HG02884 (cell line): ENCODE data around the gene SMDT1.
"Not testable (repeated sequence)": the region's sequence is repeated elsewhere in the genome, so short reads cannot be mapped to it uniquely, and the experiment has no call there.

ENCODE experiments used
- ATAC-seq: cut with Tn5 transposase; IDR thresholded peaks from one replicate; pipeline ENCODE4 v1.9.1; 2021; ENCODE audit warnings: mild to moderate bottlenecking, moderate library complexity; ENCODE audit not compliant: unreplicated experiment

The SMDT1 gene

DNA sequence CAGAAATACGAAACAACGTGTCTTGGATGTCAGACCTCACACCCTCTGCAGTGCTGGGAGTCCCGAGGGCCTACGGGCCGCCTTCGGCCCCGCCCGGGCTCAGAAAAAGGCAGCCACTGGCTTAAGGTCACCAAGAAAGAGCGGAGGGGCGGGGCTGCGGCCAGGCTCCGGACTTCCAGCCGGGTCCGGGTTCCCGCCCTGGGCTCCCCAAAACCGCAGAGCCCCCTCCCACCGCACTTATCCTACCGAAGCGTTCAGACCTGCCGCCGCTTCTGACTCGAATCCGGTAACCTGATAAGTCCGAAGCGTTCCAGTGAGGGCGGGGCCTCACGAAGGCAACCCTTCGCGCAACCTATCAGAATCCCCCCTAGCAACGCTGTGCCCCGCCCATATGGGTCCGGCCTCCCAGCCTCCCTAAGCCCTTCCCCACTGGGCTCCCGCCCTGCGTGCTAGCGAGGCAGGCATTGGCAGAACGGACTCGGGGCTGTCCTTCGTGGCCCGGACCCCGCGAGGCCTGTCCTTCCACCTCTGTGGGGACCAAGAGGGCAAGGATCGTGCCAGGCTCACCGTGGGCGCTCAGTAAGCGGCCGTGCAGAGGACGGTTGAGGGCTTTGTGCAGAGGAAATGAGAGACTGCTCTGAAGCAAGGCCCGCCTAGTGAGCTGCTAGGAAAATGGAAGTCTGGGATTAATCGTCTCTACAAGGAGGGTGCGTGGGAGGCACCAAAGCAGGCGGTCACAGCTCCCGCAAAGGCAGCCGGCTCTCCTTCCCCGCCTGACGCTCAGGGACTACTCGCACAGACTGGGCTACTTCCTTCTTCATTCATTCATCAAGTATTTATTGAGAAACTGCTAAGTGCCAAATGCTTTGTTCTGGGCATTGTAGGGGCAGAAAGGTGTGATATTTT lies 8.7 kb upstream of the SMDT1 start, which contains the start of gene NAGA:
Gene NAGA (minus strand): TSS at position 296 of the 906 bp plus-strand sequence. CDS start 515 bp downstream, outside the sequence.
- ATAC-seq, result peak; percentile 87

DNA sequence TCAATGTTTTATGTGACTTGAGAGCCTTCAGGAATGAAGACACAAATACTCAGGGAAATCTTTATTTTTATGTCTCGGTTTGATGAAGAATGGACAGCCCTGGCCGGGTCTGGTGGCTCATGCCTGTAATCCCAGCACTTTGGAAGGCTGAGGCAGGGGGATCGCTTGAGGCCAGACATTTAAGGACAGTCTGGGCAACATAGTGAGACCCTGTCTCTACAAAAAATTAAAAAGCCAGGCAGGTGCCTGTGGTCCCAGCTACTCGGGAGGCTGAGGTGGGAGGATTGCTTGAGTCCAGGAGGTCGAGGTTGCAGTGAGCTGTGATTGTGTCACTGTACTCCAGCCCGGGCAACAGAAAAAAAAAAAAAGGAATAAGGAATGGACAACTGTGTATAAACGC lies 8.0 kb upstream of the SMDT1 start:
- ATAC-seq, result not testable (repeated sequence)

DNA sequence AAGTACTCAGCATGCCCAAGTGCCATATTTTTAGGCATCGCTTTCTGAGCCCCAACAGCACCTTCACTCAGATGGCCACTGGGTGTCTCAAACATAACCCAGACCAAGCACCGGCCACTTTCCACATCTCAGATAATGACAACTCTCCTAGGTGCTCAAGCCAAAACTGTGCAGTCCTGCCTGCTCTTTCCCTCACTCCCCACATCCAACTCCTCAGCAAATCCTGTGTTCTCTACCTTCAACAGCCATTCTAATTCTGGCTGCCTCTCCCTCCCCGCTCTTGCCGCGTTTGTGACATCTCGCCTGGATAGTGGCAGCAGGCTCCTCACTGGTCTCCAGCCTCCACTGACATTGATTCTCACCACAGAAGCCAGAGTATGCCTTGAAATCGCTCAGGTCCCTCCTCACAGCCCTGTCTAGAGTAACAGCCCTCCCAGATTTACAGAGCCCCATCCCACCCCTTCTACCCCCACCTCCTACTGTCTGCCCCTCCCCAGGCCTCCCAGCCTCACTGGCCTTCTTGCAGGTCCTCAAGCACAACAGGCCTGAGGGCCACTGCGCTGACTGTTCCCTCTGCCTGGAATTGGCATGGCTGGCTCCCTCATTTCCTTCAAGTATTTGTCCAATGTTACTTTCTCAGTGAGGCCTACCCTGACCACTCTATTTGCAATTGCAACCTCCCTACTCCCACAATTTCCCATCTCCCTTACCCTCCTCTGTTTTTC lies 6.7 kb upstream of the SMDT1 start:
- ATAC-seq, result no peak

DNA sequence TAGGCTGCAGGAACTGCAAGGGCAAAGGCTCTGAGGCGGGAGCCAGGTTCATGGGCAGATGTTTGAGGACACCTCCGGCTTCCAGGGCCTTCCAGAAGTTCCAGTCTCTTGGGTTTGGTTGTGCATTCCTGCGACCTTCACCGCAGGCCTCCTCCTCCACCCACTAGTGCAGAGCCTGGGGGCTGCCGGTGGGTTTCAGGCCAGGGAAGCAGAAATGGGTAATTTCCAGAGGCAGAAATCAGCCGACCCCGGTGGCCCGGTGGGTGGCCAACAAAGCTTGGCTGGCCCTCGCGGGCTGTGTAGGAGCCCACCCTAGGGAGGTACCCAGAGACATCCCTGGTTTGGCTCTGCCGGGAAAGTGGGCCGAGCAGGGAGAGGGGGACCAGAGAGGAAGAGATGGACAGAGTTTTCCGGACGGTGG lies 5.9 kb upstream of the SMDT1 start:
- no peak for ATAC-seq

DNA sequence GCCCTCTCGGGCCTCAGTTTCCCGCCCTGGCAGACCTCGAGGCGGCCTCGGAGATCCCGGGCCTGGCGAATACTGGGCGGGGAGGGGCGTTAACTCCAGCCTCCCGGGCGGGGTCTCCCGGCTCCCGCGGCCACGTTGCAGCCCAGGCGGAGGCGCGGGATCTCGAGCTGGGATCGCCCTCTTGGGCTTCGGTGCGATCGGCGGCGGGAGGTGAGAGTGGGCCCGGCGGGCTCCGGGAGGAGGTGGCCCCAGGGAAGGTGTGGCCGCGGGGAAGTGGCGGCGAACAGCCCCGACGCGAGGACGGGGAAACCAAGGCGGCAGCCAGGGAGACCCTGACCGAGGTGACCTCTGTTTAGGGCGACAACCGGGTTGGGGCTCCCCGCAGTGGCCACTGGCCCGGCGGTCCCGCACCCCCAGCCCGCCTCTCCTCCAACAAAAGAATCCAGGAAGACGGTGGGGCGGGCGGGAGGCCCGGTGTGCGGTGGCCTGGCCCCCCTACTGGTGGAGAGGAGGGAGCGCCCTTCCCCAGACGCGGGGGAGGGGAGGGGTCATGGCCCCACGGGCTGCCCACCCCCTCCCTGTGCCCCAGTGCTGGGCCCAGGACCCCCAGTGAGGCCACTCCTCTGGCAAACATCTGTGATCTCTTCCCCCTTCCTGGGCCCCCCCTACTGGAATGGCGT lies 5.2 kb upstream of the SMDT1 start, which contains the start of gene PHETA2:
Gene PHETA2 (plus strand): TSS at position 117 of the 680 bp plus-strand sequence. CDS start 3,046 bp downstream, outside the sequence.
- ATAC-seq, result no peak

DNA sequence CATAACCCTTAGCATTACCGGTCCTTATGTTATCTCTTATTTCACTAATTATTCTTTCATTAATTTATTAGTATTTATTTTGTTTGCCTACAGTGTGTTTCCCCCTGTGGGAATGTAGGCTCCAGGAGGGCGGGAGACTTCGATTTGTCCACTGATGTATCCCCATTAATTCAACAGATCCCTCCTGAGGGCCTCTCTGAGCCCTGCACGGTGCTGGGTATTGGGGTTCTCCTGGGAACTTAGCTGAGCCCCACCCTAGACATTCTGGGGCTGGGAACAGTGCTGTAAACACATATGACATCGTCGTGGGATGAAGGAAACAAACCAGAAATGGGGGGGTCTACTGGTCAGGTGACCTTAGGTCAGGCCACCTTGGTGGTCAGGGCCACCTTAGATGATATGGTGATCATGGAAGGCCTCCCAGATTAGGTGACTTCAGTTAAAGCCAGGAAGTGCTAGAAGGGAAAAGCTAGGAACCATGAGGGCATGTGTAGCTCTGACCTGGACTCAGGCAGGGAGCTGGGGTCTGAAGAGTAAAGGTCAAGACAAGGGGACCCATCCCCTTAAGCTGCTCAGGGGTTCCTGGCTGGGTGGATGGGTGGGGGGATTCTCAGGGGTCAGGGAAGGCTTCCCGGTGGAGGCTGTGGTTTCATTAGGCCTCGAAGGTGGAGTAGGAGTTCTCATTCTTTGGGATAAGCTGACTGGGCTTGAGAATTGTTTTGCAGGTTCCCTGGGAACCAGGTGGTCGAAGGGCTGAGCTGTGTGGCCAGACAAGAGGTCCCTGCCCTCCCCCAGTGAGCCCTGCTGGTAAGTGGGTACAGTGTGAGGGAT lies 4.4 kb upstream of the SMDT1 start:
- ATAC-seq, result no peak

DNA sequence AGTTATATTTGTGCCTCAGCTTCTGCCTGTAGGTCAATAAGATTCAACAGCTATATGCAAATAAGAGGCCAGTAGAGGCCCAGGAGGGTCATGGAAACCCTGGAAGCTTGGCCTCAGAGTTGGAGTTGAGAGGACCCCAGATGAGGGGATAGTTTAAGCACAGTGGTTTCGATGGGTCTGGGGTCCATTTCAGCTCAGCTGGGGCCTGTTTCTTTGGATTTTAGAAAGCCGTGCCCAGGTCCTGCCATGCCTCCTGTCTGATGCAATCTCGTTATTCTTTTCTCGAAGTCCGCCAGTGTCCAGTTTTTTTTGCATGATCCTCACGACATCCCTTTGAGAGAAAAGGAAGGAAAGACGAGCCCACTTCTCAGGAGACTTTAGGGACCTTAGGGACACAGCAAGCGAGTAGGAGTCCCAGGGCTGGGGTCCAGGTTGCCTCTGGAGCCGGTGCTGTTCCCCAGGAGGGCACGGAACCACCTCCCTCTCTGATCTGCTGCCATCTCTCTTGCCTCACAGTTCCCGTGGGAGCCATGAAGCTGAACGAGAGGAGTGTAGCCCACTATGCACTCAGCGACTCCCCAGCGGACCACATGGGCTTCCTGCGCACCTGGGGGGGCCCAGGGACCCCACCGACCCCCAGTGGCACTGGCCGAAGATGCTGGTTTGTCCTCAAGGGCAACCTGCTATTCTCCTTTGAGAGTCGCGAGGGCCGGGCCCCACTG lies 2.6 kb upstream of the SMDT1 start:
- ATAC-seq, result no peak

DNA sequence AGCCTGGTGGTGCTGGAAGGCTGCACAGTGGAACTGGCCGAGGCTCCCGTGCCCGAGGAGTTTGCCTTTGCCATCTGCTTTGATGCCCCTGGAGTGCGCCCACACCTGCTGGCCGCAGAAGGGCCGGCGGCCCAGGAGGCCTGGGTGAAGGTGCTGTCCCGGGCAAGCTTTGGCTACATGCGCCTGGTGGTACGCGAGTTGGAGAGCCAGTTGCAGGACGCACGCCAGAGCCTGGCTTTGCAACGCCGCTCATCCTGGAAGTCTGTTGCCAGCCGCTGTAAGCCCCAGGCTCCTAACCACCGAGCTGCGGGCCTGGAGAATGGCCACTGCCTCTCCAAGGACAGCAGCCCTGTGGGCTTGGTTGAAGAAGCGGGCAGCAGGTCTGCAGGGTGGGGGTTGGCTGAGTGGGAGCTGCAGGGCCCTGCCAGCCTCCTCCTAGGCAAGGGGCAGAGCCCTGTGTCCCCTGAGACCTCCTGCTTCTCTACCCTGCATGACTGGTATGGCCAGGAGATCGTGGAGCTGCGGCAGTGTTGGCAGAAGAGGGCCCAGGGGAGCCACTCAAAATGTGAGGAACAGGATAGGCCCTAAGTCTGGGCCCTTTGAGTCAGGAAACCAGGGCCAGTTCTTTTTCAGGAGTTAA lies 1.9 kb upstream of the SMDT1 start:
- no peak for ATAC-seq

DNA sequence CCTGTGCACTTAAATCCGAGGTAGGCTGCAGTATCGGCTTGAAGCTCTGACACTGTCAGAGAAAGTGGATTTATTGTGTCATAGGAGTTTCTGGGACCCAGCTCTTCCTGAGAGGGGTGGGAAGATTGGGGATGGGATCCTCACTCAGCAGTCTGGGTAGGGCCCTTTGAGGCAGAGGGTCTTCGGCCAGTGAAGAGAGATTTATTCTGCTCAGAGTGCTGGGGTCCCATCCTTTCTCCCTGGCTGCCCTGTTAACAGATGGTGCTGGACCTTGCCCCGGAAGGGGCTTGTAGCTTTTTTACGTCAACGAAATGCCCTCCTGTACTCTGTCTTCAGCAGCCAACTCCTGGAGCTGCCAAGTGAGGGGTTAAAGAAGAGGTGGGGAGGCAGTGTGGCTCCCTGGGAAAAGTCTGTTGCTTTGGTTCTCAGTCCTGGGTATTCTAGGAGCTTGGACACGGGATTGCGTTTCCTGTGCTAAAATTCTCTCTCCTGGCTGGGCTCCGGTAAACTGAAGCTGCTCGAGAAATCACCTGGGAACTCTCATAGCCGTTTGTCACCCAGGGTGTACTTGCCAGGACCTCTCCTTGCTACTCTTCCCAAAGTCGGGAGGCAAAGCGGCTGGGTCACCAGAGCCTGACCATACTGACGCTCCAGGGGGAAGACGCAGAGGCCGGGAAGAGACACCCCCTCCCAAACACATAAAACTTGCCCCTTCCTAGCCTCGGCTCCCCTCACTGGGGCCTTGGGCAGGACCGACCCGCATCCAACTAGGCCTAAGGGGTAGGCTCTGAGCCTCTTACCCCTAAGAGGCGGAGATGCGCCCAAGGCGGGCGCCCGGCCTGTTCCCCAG lies 806 bp upstream of the SMDT1 start:
- no peak for ATAC-seq

DNA sequence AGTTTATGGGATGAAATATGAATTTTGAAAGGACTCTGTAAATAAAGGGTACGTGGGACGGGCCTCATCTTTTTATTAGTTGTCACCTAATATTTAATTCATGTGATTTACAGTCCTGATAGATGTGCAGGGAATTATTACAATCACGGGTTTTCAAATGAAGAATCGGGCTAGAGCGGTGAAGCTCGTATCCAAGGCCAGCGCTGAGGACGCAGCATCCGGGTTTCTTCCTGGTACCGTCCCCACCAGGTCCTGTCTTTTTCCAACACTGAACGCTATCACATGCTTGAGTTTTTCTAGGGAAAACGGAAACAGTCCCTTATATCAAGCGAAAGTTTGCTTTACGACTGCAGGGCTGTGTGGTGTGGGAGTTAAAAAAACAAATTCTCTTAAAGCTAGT lies 787 bp downstream of the SMDT1 start:
- no peak for ATAC-seq

DNA sequence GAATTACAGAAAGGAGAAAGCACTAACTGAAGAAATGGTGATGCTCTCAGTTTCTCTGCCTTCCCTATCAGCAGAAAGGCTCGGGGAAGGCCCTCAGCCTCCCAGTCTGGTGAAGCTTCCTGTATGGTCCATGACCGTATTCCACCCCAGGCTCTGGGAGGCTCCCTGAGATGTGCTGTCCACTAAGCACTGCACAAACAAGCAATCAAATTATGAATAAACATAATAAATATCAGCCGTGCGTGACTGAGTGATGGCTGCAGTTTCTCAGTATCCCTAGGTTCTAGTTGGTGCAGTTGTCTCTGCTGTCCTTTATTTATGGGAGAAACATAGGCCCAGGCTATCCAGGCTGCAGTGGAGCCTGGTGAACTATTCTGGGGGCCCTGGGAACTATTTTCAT lies 3.6 kb downstream of the SMDT1 start:
- ATAC-seq, result no peak

DNA sequence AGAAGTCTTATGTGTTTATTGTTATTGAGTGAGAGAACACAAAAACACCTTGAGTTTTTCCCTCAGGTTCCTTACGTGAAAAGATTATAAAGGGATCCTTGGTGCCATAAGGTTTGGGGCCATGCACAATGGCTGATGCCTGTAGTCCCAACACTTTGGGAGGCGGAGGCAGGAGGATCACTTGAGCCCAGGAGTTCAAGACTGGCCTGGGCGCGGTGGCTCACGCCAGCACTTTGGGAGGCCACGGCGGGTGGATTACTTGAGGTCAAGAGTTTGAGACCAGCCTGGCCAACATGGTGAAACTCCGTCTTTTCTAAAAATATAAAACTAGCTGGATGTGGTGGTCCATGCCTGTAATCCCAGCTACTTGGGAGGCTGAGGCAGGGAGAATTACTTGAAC lies 5.4 kb downstream of the SMDT1 start:
- ATAC-seq, result no peak

DNA sequence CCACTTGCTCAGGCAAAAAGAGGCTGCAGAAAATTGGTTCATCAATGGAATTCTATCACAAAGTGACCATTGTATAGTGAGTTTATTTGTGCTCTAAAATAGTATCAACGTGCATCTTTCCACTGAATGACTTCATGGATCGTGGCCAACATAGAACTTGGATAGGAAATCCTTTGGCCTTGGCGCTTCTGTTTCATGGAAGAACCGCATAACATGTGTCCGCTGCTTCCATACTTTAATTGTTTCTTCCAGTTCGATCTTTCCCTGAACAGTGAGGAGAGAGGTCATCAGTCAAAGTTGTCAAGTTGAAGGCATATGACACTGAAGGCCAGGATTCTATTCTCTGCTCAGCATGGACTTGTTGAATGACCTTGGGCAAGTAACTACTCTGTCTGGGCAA lies 6.6 kb downstream of the SMDT1 start:
- ATAC-seq, result no peak

DNA sequence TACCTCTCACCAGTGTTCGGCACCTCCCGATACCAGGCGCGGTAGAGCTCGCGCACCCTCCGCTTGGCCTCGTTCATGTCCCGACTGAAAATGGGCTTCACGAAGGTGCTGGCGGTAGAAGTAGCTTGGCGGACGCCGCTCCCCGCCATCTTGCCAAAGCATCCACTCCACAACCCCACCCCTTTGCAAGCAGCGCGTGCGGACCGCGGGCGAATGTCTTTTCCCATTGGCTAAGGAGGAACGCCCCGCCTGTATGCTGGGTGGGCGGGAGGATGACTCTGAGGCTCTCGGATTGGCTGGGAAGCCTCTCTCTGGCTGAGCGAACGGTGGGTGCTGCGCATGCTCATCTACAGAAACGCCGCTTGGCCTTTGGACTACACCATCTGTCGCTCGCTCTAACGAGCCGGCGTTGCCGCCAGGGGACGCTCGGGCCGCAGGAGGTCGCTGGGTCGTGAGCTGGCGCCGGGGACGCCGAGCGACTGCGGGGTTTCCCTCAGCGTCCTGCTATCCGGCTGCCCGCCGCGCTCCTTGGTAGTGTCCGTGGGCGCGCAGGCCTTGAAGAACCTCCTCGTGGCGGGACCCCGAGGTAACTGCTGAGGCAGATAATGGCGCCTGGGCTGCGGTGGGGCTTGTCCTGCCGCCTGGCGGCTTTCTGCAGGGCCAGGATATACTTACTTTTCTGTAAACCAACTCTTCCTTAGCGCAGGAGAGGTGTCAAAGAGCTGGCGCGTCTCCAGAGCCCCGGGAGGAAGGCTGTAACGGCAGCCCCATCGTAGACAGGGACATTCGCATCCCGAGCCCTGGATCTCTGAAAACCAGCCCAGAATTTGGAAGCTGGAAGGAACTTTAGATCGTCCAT lies 11.3 kb downstream of the SMDT1 start, which contains the start of gene NDUFA6:
Gene NDUFA6 (minus strand): TSS at position 177 of the 859 bp plus-strand sequence. CDS start 28 bp downstream, at position 149.
- peak; percentile 89 for ATAC-seq

DNA sequence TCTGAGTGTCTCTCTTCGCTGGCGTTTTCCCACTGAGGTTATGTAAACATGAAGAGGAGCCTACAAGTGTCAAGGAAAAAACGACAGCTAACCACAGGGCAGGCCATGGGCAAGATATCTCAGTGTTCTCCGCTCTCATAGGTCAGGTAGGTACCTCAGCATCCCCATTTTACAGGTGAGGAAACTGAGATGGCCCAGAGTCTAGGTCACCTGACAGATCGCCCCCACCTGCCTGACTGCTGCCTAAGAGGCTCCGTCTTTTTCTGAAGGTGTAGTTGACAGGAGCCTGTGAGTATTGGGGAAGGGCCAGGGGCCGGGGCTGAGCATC lies 11.9 kb downstream of the SMDT1 start:
- ATAC-seq, result no peak

DNA sequence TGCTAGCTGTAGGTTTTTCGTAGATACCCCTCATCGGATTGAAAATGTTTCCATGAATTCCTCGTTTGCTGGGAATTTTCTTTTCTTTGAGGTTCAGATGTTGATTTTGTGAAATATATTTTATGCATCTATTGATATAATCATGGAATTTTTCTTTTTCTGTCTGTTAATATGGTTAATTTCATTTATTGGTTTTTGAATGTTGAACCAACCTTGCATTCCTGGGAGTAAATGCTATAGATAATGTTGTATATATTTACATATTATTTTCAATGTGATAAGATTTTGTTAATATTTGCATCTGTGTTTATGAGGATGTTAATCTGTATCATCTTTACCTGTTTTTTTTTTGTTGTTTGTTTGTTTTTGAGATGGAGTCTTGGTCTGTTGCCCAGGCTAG lies 21.7 kb downstream of the SMDT1 start:
- no peak for ATAC-seq

DNA sequence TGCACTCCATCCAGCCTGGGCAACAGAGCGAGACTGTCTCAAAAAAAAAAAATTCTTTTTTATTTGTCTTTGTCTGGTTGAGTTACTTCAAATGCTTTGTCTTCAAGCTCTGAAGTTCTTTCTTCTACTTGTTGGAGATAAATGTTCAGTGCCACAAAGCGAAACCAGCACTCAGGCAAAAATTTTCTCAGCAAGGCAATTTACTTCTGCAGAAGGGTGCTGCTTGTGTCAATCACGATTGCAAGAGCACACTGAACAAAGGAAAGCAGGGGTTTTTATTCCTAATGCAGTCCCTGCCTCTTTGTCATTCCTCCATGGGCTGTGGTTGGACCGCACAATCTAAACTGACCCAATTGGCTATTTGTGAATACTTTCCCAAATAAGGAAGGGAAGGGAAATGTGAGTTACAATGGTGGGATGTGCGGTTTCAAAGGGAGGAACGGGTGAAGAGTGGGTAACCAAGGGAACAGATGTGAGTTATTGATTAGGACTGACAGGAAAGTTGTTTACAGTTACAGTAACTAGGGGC lies 24.9 kb downstream of the SMDT1 start:
- ATAC-seq, result not testable (repeated sequence)
